GM12878 (cell line): ENCODE data around the gene CD3E. TPM values are rescaled to one million over a fixed set of nuclear protein-coding genes. Genes with fewer than 3 reads are reported as not detected.

Experiments used
- ESRRA ChIP-seq: IDR thresholded peaks from 2 replicates; pipeline ENCODE4 v1.6.1; 2012; ENCODE audit warnings: mild to moderate bottlenecking, low read length, improper control_type of control experiment
- GATAD2B ChIP-seq: fragments of 450-650 bp; conservative IDR thresholded peaks from 2 replicates; pipeline ENCODE4 v1.6.1; 2017; ENCODE audit warnings: low read depth, mild to moderate bottlenecking, moderate library complexity
- LARP7 ChIP-seq: fragments of 450-650 bp; IDR thresholded peaks from 2 replicates; pipeline ENCODE4 v1.6.1; 2017; ENCODE audit warnings: mild to moderate bottlenecking
- MTA2 ChIP-seq: fragments of 450-650 bp; IDR thresholded peaks from 2 replicates; pipeline ENCODE4 v1.6.1; 2016; ENCODE audit warnings: low read depth, mild to moderate bottlenecking, moderate library complexity
- POLR2AphosphoS2 ChIP-seq: IDR thresholded peaks from 2 replicates; pipeline ENCODE4 v1.6.1; 2011; ENCODE audit warnings: low read depth, mild to moderate bottlenecking, low read length, improper control_type of control experiment, moderate library complexity
- TARDBP ChIP-seq: IDR thresholded peaks from 2 replicates; pipeline ENCODE4 v1.6.1; 2016; ENCODE audit warnings: borderline replicate concordance
- polyA plus RNA-seq, 11 experiments: library from polyadenylated mRNA; depleted of rRNA in 4 of 11; unstranded in 6 of 11; stranded (reverse) in 5 of 11; fragments of >200 nt; fragmentation: Nextera tagmentation in 4 of 11; fragmentation: Illumina TruSeq in 1 of 11; extraction: Ambion mirVana in 4 of 11; extraction: Trizol in 1 of 11; gene quantifications; 1 replicate in 1 of 11; 2 replicates in 10 of 11; pipeline versions ENCODE4 v1.2.1 to v1.2.3, GENCODE V29; 2011 to 2016; ENCODE audit warnings: inconsistent platforms in 2 of 11, missing spikeins in 2 of 11, low read depth in 1 of 11
- total RNA-seq, 4 experiments: library from RNA; depleted of rRNA in 3 of 4; stranded (reverse); fragments of >200 nt in 3 of 4; fragmentation: Illumina TruSeq in 1 of 4; extraction: Trizol in 1 of 4; gene quantifications; 2 replicates each; pipeline versions ENCODE4 v1.2.1 to v1.2.3, GENCODE V29; 2013 to 2021
- TF ChIP-seq, protein P1 (sequence below): IDR thresholded peaks from 2 replicates; pipeline ENCODE4 v1.6.1; 2012; ENCODE audit warnings: improper control_type of control experiment, low read depth, low read length; ENCODE audit not compliant: insufficient replicate concordance
- TF ChIP-seq, protein P2 (sequence below): IDR thresholded peaks from 2 replicates; pipeline ENCODE4 v1.6.1; 2012; ENCODE audit warnings: low read depth, low read length, improper control_type of control experiment
- TF ChIP-seq, protein P3 (sequence below), 3 experiments: IDR thresholded peaks in 2 of 3; conservative IDR thresholded peaks in 1 of 3; 2 replicates each; pipeline ENCODE4 v1.5.1; 2011; ENCODE audit warnings: low read depth in 3 of 3, low read length in 3 of 3, mild to moderate bottlenecking in 3 of 3, control low read depth in 2 of 3, moderate library complexity in 2 of 3, inconsistent platforms in 1 of 3, mixed read lengths in 1 of 3; ENCODE audit not compliant: control insufficient read depth in 2 of 3, insufficient read depth in 1 of 3; ENCODE audit errors: extremely low read depth in 1 of 3
- TF ChIP-seq, protein P4 (sequence below): fragments of 450-650 bp; IDR thresholded peaks from 2 replicates; pipeline ENCODE4 v1.6.1; 2016; ENCODE audit warnings: mild to moderate bottlenecking

The CD3E gene
- total and polyA plus RNA-seq, 10 of the 15 experiments (the other 5 are each of a cell fraction or from before 2014, with no cell fraction given): 0.10 to 17.3 (median 3.8) TPM

DNA sequence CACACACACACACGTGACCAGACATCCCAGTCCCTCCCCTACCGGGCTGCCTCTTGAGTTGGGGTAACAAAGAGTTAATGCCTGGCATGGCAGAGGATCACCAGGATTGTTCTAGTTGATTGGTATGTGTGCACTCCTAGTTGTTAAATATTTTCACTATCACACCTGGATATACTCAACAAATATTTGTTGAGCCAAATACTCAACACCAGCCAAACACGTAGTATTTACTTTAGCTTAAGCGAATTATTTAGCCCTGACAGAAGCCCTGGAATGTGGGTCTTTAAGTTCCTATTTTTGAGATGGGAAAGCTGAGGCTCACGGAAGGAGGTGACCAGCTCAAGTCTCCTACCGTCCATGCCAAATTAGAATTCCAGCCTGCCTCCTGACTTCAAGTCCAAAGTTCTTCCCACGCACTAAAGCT lies 10.5 kb downstream of the CD3E start (continued):
- TF ChIP-seq, protein P1, sequence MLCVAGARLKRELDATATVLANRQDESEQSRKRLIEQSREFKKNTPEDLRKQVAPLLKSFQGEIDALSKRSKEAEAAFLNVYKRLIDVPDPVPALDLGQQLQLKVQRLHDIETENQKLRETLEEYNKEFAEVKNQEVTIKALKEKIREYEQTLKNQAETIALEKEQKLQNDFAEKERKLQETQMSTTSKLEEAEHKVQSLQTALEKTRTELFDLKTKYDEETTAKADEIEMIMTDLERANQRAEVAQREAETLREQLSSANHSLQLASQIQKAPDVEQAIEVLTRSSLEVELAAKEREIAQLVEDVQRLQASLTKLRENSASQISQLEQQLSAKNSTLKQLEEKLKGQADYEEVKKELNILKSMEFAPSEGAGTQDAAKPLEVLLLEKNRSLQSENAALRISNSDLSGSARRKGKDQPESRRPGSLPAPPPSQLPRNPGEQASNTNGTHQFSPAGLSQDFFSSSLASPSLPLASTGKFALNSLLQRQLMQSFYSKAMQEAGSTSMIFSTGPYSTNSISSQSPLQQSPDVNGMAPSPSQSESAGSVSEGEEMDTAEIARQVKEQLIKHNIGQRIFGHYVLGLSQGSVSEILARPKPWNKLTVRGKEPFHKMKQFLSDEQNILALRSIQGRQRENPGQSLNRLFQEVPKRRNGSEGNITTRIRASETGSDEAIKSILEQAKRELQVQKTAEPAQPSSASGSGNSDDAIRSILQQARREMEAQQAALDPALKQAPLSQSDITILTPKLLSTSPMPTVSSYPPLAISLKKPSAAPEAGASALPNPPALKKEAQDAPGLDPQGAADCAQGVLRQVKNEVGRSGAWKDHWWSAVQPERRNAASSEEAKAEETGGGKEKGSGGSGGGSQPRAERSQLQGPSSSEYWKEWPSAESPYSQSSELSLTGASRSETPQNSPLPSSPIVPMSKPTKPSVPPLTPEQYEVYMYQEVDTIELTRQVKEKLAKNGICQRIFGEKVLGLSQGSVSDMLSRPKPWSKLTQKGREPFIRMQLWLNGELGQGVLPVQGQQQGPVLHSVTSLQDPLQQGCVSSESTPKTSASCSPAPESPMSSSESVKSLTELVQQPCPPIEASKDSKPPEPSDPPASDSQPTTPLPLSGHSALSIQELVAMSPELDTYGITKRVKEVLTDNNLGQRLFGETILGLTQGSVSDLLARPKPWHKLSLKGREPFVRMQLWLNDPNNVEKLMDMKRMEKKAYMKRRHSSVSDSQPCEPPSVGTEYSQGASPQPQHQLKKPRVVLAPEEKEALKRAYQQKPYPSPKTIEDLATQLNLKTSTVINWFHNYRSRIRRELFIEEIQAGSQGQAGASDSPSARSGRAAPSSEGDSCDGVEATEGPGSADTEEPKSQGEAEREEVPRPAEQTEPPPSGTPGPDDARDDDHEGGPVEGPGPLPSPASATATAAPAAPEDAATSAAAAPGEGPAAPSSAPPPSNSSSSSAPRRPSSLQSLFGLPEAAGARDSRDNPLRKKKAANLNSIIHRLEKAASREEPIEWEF: no peak
- no peak for TF ChIP-seq LARP7
- TF ChIP-seq, protein P2, sequence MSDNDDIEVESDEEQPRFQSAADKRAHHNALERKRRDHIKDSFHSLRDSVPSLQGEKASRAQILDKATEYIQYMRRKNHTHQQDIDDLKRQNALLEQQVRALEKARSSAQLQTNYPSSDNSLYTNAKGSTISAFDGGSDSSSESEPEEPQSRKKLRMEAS: no peak
- no peak for TF ChIP-seq GATAD2B
- TF ChIP-seq MTA2: no peak
- no peak for TF ChIP-seq POLR2AphosphoS2
- TF ChIP-seq, protein P3, sequence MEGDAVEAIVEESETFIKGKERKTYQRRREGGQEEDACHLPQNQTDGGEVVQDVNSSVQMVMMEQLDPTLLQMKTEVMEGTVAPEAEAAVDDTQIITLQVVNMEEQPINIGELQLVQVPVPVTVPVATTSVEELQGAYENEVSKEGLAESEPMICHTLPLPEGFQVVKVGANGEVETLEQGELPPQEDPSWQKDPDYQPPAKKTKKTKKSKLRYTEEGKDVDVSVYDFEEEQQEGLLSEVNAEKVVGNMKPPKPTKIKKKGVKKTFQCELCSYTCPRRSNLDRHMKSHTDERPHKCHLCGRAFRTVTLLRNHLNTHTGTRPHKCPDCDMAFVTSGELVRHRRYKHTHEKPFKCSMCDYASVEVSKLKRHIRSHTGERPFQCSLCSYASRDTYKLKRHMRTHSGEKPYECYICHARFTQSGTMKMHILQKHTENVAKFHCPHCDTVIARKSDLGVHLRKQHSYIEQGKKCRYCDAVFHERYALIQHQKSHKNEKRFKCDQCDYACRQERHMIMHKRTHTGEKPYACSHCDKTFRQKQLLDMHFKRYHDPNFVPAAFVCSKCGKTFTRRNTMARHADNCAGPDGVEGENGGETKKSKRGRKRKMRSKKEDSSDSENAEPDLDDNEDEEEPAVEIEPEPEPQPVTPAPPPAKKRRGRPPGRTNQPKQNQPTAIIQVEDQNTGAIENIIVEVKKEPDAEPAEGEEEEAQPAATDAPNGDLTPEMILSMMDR (IDR thresholded peaks at IDR 0.05 in 2 of 3, conservative IDR thresholded peaks at IDR 0.05 in 1 of 3; ENCODE audit: control insufficient read depth in 2 of 3, extremely low read depth in 1 of 3, insufficient read depth in 1 of 3, low read depth in 3 of 3, low read length in 3 of 3): no peak
- TF ChIP-seq TARDBP: no peak
- no peak for TF ChIP-seq ESRRA
- TF ChIP-seq, protein P4, sequence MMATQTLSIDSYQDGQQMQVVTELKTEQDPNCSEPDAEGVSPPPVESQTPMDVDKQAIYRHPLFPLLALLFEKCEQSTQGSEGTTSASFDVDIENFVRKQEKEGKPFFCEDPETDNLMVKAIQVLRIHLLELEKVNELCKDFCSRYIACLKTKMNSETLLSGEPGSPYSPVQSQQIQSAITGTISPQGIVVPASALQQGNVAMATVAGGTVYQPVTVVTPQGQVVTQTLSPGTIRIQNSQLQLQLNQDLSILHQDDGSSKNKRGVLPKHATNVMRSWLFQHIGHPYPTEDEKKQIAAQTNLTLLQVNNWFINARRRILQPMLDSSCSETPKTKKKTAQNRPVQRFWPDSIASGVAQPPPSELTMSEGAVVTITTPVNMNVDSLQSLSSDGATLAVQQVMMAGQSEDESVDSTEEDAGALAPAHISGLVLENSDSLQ: no peak
